ENCODE data around the gene ATP4B.

DNA sequence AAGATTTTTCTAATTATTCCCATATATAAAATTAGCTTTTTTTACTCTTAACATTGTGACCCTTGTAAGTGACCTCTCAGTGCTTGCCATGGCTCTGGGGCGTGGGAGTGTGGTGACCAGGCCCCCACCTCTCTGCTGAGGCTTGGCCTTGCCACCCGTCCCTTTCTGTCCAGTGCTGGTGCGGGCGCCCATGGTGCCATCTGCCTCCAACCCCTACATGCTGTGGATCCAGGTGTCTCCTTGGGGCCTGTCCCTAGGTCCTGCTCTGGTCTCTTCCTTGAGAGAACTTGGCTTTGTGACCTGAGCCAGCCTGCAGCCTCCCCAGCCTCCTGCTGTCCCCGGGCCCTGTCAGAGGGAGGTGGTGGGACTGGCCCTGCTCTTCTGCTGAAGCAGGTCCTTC is 46.0 kb downstream of the ATP4B start:
- TF ChIP-seq, protein P1, sequence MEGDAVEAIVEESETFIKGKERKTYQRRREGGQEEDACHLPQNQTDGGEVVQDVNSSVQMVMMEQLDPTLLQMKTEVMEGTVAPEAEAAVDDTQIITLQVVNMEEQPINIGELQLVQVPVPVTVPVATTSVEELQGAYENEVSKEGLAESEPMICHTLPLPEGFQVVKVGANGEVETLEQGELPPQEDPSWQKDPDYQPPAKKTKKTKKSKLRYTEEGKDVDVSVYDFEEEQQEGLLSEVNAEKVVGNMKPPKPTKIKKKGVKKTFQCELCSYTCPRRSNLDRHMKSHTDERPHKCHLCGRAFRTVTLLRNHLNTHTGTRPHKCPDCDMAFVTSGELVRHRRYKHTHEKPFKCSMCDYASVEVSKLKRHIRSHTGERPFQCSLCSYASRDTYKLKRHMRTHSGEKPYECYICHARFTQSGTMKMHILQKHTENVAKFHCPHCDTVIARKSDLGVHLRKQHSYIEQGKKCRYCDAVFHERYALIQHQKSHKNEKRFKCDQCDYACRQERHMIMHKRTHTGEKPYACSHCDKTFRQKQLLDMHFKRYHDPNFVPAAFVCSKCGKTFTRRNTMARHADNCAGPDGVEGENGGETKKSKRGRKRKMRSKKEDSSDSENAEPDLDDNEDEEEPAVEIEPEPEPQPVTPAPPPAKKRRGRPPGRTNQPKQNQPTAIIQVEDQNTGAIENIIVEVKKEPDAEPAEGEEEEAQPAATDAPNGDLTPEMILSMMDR (IDR thresholded peaks at IDR 0.05): no peak
- TF ChIP-seq POLR2A (IDR thresholded peaks at IDR 0.05) (no peak), POLR2AphosphoS5 (IDR thresholded peaks at IDR 0.05) (no peak), EP300 (IDR thresholded peaks at IDR 0.05) (no peak)
